ENCODE results near the gene ZBTB34.

GRCh38 chr9:126860757-126861466 is 473 bp downstream of the ZBTB34 start:
- TF ChIP-seq POLR2AphosphoS5 (IDR thresholded peaks at IDR 0.05; ENCODE audit: low read depth, low read length) (no peak), POLR2A (IDR thresholded peaks at IDR 0.05; ENCODE audit: low read depth, low read length) (no peak)

Data from GM12892 (cell line).